SK-N-SH treated with all-trans-retinoic acid at 6 μM for 48 hours (cell line): Measurements from ENCODE around the gene RTN4R.

Experiments
- ATAC-seq: fragments of 200-7000 bp; cut with Tn5 transposase; 3 replicates; pipeline ENCODE4 v1.9.1; 2020; ENCODE audit warnings: mild to moderate bottlenecking, moderate library complexity
- ARNTL ChIP-seq: fragments of 450-650 bp; formaldehyde crosslinking; IDR thresholded peaks from 2 replicates; pipeline ENCODE4 v1.5.0; 2020; ENCODE audit warnings: low read depth, mild to moderate bottlenecking, moderate library complexity, borderline replicate concordance
- BACH2 ChIP-seq: fragments of 250-450 bp; sonication (Bioruptor Pico); IDR thresholded peaks from 2 replicates; pipeline ENCODE4 v1.9.0; 2021; ENCODE audit warnings: mild to moderate bottlenecking, borderline replicate concordance
- CREB5 ChIP-seq: fragments of 250-450 bp; sonication (Bioruptor Pico); IDR thresholded peaks from 2 replicates; pipeline ENCODE4 v1.5.1; 2020; ENCODE audit warnings: low read depth, mild to moderate bottlenecking, moderate library complexity
- ESRRG ChIP-seq: fragments of 250-450 bp; sonication (Bioruptor Pico); IDR thresholded peaks from 2 replicates; pipeline ENCODE4 v1.6.1; 2021; ENCODE audit warnings: mild to moderate bottlenecking
- GLIS3 ChIP-seq: fragments of 250-450 bp; sonication (Bioruptor Pico); IDR thresholded peaks from 2 replicates; pipeline ENCODE4 v1.5.0; 2020; ENCODE audit warnings: mild to moderate bottlenecking, moderate library complexity
- ISL1 ChIP-seq: fragments of 250-450 bp; sonication (Bioruptor Pico); IDR thresholded peaks from 2 replicates; pipeline ENCODE4 v2.1.2; 2022; ENCODE audit warnings: mild to moderate bottlenecking, moderate library complexity
- OSR1 ChIP-seq: fragments of 250-450 bp; sonication (Bioruptor Pico); IDR thresholded peaks from 2 replicates; pipeline ENCODE4 v1.8.0; 2022; ENCODE audit warnings: moderate library complexity, mild to moderate bottlenecking, inconsistent platforms
- PATZ1 ChIP-seq: fragments of 250-450 bp; sonication (Bioruptor Pico); IDR thresholded peaks from 2 replicates; pipeline ENCODE4 v1.8.0; 2020; ENCODE audit warnings: mild to moderate bottlenecking, moderate library complexity, borderline replicate concordance
- PPARA ChIP-seq: fragments of 250-450 bp; sonication (Bioruptor Pico); IDR thresholded peaks from 2 replicates; pipeline ENCODE4 v1.5.0; 2020; ENCODE audit warnings: mild to moderate bottlenecking, borderline replicate concordance
- RARB ChIP-seq: fragments of 250-450 bp; sonication (Bioruptor Pico); IDR thresholded peaks from 2 replicates; pipeline ENCODE4 v1.8.0; 2021; ENCODE audit warnings: mild to moderate bottlenecking, moderate library complexity
- SNAI2 ChIP-seq: fragments of 250-450 bp; sonication (Bioruptor Pico); IDR thresholded peaks from 2 replicates; pipeline ENCODE4 v1.5.0; 2020; ENCODE audit warnings: mild to moderate bottlenecking, moderate library complexity
- TCF4 ChIP-seq: fragments of 250-450 bp; sonication (Bioruptor Pico); IDR thresholded peaks from 2 replicates; pipeline ENCODE4 v1.8.0; 2021; ENCODE audit warnings: mild to moderate bottlenecking, moderate library complexity, borderline replicate concordance
- TOX ChIP-seq: fragments of 250-450 bp; sonication (Bioruptor Pico); IDR thresholded peaks from 2 replicates; pipeline ENCODE4 v1.8.0; 2021; ENCODE audit warnings: mild to moderate bottlenecking, moderate library complexity, borderline replicate concordance
- ZC3H10 ChIP-seq: fragments of 250-450 bp; sonication (Bioruptor Pico); IDR thresholded peaks from 2 replicates; pipeline ENCODE4 v1.5.1; 2021; ENCODE audit warnings: mild to moderate bottlenecking, moderate library complexity
- ZFP3 ChIP-seq: fragments of 250-450 bp; sonication (Bioruptor Pico); IDR thresholded peaks from 2 replicates; pipeline ENCODE4 v1.5.0; 2020; ENCODE audit warnings: mild to moderate bottlenecking, moderate library complexity
- ZFP30 ChIP-seq: fragments of 450-650 bp; formaldehyde crosslinking; IDR thresholded peaks from 2 replicates; pipeline ENCODE4 v1.5.0; 2022; ENCODE audit warnings: mild to moderate bottlenecking, moderate library complexity
- ZNF565 ChIP-seq: fragments of 450-650 bp; formaldehyde crosslinking; conservative IDR thresholded peaks from 2 replicates; pipeline ENCODE4 v1.5.0; 2020; ENCODE audit warnings: low read depth, mild to moderate bottlenecking, moderate library complexity
- ZNF8 ChIP-seq: fragments of 450-650 bp; formaldehyde crosslinking; IDR thresholded peaks from 2 replicates; pipeline ENCODE4 v1.5.0; 2020; ENCODE audit warnings: mild to moderate bottlenecking, moderate library complexity
- TF ChIP-seq, protein P1 (sequence below): fragments of 250-450 bp; sonication (Bioruptor Pico); IDR thresholded peaks from 2 replicates; pipeline ENCODE4 v1.8.0; 2021; ENCODE audit warnings: low read depth, mild to moderate bottlenecking, moderate library complexity, borderline replicate concordance
- TF ChIP-seq, protein P2 (sequence below): fragments of 250-450 bp; sonication (Bioruptor Pico); IDR thresholded peaks from 2 replicates; pipeline ENCODE4 v1.5.1; 2021; ENCODE audit warnings: mild to moderate bottlenecking, moderate library complexity

RTN4R gene

GRCh38 chr22:20258021-20258299, 10.2 kb downstream of the RTN4R start:
- TF ChIP-seq ZNF8 = no peak
- no peak for TF ChIP-seq PPARA (CRISPR knock-in tag)
- no peak for TF ChIP-seq ZC3H10 (CRISPR knock-in tag)
- TF ChIP-seq ZNF565 (CRISPR knock-in tag) = no peak
- no peak for TF ChIP-seq PATZ1
- TF ChIP-seq SNAI2 (CRISPR knock-in tag) = no peak
- no peak for TF ChIP-seq CREB5 (CRISPR knock-in tag)
- TF ChIP-seq, protein P1, sequence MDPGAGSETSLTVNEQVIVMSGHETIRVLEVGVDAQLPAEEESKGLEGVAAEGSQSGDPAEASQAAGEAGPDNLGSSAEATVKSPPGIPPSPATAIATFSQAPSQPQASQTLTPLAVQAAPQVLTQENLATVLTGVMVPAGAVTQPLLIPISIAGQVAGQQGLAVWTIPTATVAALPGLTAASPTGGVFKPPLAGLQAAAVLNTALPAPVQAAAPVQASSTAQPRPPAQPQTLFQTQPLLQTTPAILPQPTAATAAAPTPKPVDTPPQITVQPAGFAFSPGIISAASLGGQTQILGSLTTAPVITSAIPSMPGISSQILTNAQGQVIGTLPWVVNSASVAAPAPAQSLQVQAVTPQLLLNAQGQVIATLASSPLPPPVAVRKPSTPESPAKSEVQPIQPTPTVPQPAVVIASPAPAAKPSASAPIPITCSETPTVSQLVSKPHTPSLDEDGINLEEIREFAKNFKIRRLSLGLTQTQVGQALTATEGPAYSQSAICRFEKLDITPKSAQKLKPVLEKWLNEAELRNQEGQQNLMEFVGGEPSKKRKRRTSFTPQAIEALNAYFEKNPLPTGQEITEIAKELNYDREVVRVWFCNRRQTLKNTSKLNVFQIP (CRISPR knock-in tag) = no peak
- TF ChIP-seq TOX (CRISPR knock-in tag) = no peak
- TF ChIP-seq GLIS3 (CRISPR knock-in tag) = no peak
- TF ChIP-seq, protein P2, sequence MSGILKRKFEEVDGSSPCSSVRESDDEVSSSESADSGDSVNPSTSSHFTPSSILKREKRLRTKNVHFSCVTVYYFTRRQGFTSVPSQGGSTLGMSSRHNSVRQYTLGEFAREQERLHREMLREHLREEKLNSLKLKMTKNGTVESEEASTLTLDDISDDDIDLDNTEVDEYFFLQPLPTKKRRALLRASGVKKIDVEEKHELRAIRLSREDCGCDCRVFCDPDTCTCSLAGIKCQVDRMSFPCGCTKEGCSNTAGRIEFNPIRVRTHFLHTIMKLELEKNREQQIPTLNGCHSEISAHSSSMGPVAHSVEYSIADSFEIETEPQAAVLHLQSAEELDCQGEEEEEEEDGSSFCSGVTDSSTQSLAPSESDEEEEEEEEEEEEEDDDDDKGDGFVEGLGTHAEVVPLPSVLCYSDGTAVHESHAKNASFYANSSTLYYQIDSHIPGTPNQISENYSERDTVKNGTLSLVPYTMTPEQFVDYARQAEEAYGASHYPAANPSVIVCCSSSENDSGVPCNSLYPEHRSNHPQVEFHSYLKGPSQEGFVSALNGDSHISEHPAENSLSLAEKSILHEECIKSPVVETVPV (CRISPR knock-in tag) = no peak
- TF ChIP-seq TCF4 (CRISPR knock-in tag) = no peak
- ATAC-seq = no peak

- no peak for ATAC-seq
- no peak for TF ChIP-seq ZFP30
- TF ChIP-seq ZNF8 = no peak
- TF ChIP-seq, protein P1 (CRISPR knock-in tag) = no peak
- no peak for TF ChIP-seq ESRRG
- no peak for TF ChIP-seq GLIS3 (CRISPR knock-in tag)
- no peak for TF ChIP-seq ARNTL (CRISPR knock-in tag)
- TF ChIP-seq BACH2 (CRISPR knock-in tag) = no peak
Measured at GRCh38 chr22:20257212-20258020, 10.7 kb downstream of the RTN4R start.

GRCh38 chr22:20256551-20257211, 11.4 kb downstream of the RTN4R start:
- no peak for ATAC-seq
- TF ChIP-seq CREB5 (CRISPR knock-in tag) = no peak
- no peak for TF ChIP-seq SNAI2 (CRISPR knock-in tag)
- no peak for TF ChIP-seq ISL1 (CRISPR knock-in tag)
- TF ChIP-seq RARB (CRISPR knock-in tag) = no peak
- no peak for TF ChIP-seq ZFP30
- TF ChIP-seq GLIS3 (CRISPR knock-in tag) = no peak
- no peak for TF ChIP-seq PATZ1
- no peak for TF ChIP-seq ZNF8
- no peak for TF ChIP-seq ZFP3 (CRISPR knock-in tag)
- TF ChIP-seq, protein P1 (CRISPR knock-in tag) = no peak
- TF ChIP-seq ARNTL (CRISPR knock-in tag) = no peak
- no peak for TF ChIP-seq ZNF565 (CRISPR knock-in tag)
- no peak for TF ChIP-seq TOX (CRISPR knock-in tag)
- no peak for TF ChIP-seq TCF4 (CRISPR knock-in tag)
- no peak for TF ChIP-seq OSR1 (CRISPR knock-in tag)
- no peak for TF ChIP-seq ESRRG
- TF ChIP-seq BACH2 (CRISPR knock-in tag) = no peak
- TF ChIP-seq, all 23 proteins: peak for 0
